Hematopoietic multipotent progenitor cell treated with erythropoietin and hydrocortisone succinate and interleukin-3 and kit ligand, for 17 days (in vitro differentiated cells): ENCODE measurements around the gene SRSF2.
"Not testable (repeated sequence)": the region's sequence is repeated elsewhere in the genome, so short reads cannot be mapped to it uniquely, and the experiment has no call there.

Experiments
- DNase-seq: peaks from one replicate; pipeline ENCODE4 v3.0.0-alpha.2; 2015; ENCODE audit warnings: low spot score

Gene SRSF2

GRCh38 chr17:76738468-76738850 is 1.3 kb upstream of the SRSF2 start:
- DNase-seq: no peak

- peak; percentile 95 for DNase-seq
Observed at GRCh38 chr17:76737676-76738467, 741 bp upstream of the SRSF2 start, which contains the start of gene MFSD11. Gene MFSD11, plus strand, starts transcription at chr17:76738119. Its CDS starts 234 bp downstream, at chr17:76738353.

- peak; percentile 87 for DNase-seq
Observed at GRCh38 chr17:76736349-76737081, 616 bp downstream of the SRSF2 start.

GRCh38 chr17:76735586-76736348 is 1.4 kb downstream of the SRSF2 start:
- peak; percentile 56 for DNase-seq

- peak; percentile 59 for DNase-seq
Observed at GRCh38 chr17:76735006-76735405, 2.1 kb downstream of the SRSF2 start.

- DNase-seq: peak; percentile 41
Observed at GRCh38 chr17:76734080-76734840, 2.9 kb downstream of the SRSF2 start.

GRCh38 chr17:76733618-76733957 is 3.5 kb downstream of the SRSF2 start:
- DNase-seq: no peak

GRCh38 chr17:76732734-76733617 is 4.2 kb downstream of the SRSF2 start:
- no peak for DNase-seq

- not testable (repeated sequence) for DNase-seq
Observed at GRCh38 chr17:76731800-76732733, 5.1 kb downstream of the SRSF2 start.

GRCh38 chr17:76727745-76728456 is 9.2 kb downstream of the SRSF2 start:
- no peak for DNase-seq

- peak; percentile 84 for DNase-seq
Observed at GRCh38 chr17:76726776-76727718, 10.1 kb downstream of the SRSF2 start, which contains the start of gene METTL23. Gene METTL23, plus strand, starts transcription at chr17:76726839. Its CDS starts 2,872 bp downstream, at chr17:76729711.

GRCh38 chr17:76726231-76726775 is 10.8 kb downstream of the SRSF2 start, which contains the start of gene JMJD6:
Gene JMJD6, minus strand, starts transcription at chr17:76726606. Its CDS starts 131 bp downstream, at chr17:76726475.
- DNase-seq: peak; percentile 96

GRCh38 chr17:76725580-76726230 is 11.4 kb downstream of the SRSF2 start:
- peak; percentile 77 for DNase-seq

- DNase-seq: no peak
Observed at GRCh38 chr17:76723812-76724211, 13.3 kb downstream of the SRSF2 start.

- not testable (repeated sequence) for DNase-seq
Observed at GRCh38 chr17:76722977-76723376, 14.2 kb downstream of the SRSF2 start.

- no peak for DNase-seq
Observed at GRCh38 chr17:76722279-76722678, 14.9 kb downstream of the SRSF2 start.

- no peak for DNase-seq
Observed at GRCh38 chr17:76721463-76721862, 15.7 kb downstream of the SRSF2 start.
